Liver (tissue), 3 donors: ENCODE data around the gene FGF11.

Experiments
- FOXA2 ChIP-seq: IDR thresholded peaks from 2 replicates; pipeline ENCODE4 v1.6.1; 2016; ENCODE audit warnings: antibody characterized with exemption
- JUND ChIP-seq, 2 donors: IDR thresholded peaks; 2 replicates each; pipeline ENCODE4 v1.6.1; 2016; ENCODE audit warnings: antibody characterized with exemption in 2 of 2
- NR2F2 ChIP-seq: IDR thresholded peaks from 2 replicates; pipeline ENCODE4 v1.6.1; 2016; ENCODE audit warnings: antibody characterized with exemption
- RXRA ChIP-seq, 2 donors: IDR thresholded peaks; 2 replicates each; pipeline ENCODE4 v1.6.1; 2017 to 2018; ENCODE audit warnings: antibody characterized with exemption in 2 of 2, mild to moderate bottlenecking in 1 of 2
- SP1 ChIP-seq: IDR thresholded peaks from 2 replicates; pipeline ENCODE4 v1.6.1; 2018; ENCODE audit warnings: antibody characterized with exemption, mild to moderate bottlenecking
- TF ChIP-seq, protein P1 (sequence below): IDR thresholded peaks from 2 replicates; pipeline ENCODE4 v1.6.1; 2016; ENCODE audit warnings: antibody characterized with exemption, mild to moderate bottlenecking
- TF ChIP-seq, protein P2 (sequence below): fragments of 150-350 bp; IDR thresholded peaks from 2 replicates; pipeline ENCODE4 v1.5.1; 2017; ENCODE audit warnings: improper control_type of control experiment, low read depth, low read length; ENCODE audit not compliant: missing input control
- TF ChIP-seq, protein P3 (sequence below): IDR thresholded peaks from 2 replicates; pipeline ENCODE4 v1.6.1; 2016; ENCODE audit warnings: antibody characterized with exemption
- donor health status: healthy.
- donor health status: healthy.

DNA sequence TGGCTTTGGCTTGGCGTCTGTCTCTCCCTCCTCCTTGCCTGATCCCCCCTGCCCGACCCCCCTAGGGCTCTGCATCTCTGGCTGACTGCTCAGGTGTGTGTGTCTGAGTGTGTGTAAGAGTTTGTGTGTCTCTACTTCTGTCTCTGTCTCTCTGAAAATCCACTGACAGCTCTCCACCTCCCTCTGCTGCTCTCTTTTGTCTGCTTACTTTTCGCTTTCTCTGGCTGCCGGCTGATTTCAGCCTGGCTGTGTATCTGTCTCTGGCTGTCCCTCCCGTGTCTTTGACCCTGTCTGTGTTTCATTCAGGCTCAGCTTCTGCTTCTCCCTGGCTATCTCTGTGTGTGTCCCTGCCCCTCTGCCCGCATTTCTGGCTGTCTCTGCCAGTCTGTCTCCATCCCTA is 23.0 kb upstream of the FGF11 start:
- TF ChIP-seq, protein P1, sequence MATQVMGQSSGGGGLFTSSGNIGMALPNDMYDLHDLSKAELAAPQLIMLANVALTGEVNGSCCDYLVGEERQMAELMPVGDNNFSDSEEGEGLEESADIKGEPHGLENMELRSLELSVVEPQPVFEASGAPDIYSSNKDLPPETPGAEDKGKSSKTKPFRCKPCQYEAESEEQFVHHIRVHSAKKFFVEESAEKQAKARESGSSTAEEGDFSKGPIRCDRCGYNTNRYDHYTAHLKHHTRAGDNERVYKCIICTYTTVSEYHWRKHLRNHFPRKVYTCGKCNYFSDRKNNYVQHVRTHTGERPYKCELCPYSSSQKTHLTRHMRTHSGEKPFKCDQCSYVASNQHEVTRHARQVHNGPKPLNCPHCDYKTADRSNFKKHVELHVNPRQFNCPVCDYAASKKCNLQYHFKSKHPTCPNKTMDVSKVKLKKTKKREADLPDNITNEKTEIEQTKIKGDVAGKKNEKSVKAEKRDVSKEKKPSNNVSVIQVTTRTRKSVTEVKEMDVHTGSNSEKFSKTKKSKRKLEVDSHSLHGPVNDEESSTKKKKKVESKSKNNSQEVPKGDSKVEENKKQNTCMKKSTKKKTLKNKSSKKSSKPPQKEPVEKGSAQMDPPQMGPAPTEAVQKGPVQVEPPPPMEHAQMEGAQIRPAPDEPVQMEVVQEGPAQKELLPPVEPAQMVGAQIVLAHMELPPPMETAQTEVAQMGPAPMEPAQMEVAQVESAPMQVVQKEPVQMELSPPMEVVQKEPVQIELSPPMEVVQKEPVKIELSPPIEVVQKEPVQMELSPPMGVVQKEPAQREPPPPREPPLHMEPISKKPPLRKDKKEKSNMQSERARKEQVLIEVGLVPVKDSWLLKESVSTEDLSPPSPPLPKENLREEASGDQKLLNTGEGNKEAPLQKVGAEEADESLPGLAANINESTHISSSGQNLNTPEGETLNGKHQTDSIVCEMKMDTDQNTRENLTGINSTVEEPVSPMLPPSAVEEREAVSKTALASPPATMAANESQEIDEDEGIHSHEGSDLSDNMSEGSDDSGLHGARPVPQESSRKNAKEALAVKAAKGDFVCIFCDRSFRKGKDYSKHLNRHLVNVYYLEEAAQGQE, result no peak
- TF ChIP-seq, protein P2, sequence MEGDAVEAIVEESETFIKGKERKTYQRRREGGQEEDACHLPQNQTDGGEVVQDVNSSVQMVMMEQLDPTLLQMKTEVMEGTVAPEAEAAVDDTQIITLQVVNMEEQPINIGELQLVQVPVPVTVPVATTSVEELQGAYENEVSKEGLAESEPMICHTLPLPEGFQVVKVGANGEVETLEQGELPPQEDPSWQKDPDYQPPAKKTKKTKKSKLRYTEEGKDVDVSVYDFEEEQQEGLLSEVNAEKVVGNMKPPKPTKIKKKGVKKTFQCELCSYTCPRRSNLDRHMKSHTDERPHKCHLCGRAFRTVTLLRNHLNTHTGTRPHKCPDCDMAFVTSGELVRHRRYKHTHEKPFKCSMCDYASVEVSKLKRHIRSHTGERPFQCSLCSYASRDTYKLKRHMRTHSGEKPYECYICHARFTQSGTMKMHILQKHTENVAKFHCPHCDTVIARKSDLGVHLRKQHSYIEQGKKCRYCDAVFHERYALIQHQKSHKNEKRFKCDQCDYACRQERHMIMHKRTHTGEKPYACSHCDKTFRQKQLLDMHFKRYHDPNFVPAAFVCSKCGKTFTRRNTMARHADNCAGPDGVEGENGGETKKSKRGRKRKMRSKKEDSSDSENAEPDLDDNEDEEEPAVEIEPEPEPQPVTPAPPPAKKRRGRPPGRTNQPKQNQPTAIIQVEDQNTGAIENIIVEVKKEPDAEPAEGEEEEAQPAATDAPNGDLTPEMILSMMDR, result no peak
- no peak for TF ChIP-seq NR2F2
- no peak for TF ChIP-seq JUND (IDR thresholded peaks at IDR 0.05)
- no peak for TF ChIP-seq FOXA2
- TF ChIP-seq SP1, result no peak
- TF ChIP-seq RXRA (IDR thresholded peaks at IDR 0.05), result no peak
- TF ChIP-seq, protein P3, sequence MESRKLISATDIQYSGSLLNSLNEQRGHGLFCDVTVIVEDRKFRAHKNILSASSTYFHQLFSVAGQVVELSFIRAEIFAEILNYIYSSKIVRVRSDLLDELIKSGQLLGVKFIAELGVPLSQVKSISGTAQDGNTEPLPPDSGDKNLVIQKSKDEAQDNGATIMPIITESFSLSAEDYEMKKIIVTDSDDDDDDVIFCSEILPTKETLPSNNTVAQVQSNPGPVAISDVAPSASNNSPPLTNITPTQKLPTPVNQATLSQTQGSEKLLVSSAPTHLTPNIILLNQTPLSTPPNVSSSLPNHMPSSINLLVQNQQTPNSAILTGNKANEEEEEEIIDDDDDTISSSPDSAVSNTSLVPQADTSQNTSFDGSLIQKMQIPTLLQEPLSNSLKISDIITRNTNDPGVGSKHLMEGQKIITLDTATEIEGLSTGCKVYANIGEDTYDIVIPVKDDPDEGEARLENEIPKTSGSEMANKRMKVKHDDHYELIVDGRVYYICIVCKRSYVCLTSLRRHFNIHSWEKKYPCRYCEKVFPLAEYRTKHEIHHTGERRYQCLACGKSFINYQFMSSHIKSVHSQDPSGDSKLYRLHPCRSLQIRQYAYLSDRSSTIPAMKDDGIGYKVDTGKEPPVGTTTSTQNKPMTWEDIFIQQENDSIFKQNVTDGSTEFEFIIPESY, result no peak
